ENCODE data around the gene BUB1B.
"Not testable (repeated sequence)": the region's sequence is repeated elsewhere in the genome, so short reads cannot be mapped to it uniquely, and the experiment has no call there.

The BUB1B gene

GRCh38 chr15:40118473-40118872, 42.4 kb upstream of the BUB1B start:
- H3K36me3 ChIP-seq (ENCODE audit: control insufficient read depth in 4 of 4, insufficient read depth in 4 of 4, low read length in 3 of 4): no peaks in the 10 kb centered on the region

GRCh38 chr15:40121911-40122638, 38.8 kb upstream of the BUB1B start:
- Histone ChIP-seq H3K4me3 (ENCODE audit: control insufficient read depth in 1 of 7, extremely low read depth in 1 of 7, insufficient read depth in 4 of 7, low read depth in 2 of 7, low read length in 6 of 7) (no peak overlapping the region), H3K9me3 (ENCODE audit: control extremely low read depth in 1 of 5, control insufficient read depth in 4 of 5, insufficient read depth in 2 of 5, low read depth in 1 of 5, low read length in 4 of 5) (no peaks in the 10 kb centered on the region), H3K27me3 (replicated peaks in 2 of 5; ENCODE audit: control insufficient read depth in 4 of 5, insufficient read depth in 5 of 5, low read length in 4 of 5) (peaks cover 0 to 1% (median 0%) of the 10 kb centered on the region in 5 experiments), H3K36me3 (ENCODE audit: control insufficient read depth in 4 of 4, insufficient read depth in 4 of 4, low read length in 3 of 4) (no peaks in the 10 kb centered on the region), H3K27ac (ENCODE audit: insufficient read depth in 1 of 2, low read depth in 1 of 2, low read length in 2 of 2, poor library complexity in 1 of 2, severe bottlenecking in 2 of 2) (no peak overlapping the region), H3K4me1 (ENCODE audit: control extremely low read depth in 1 of 4, control insufficient read depth in 4 of 4, insufficient read depth in 4 of 4, low read length in 3 of 4) (peaks cover 0 to 24% (median under 1%) of the 10 kb centered on the region in 4 experiments)
- WGBS (ENCODE audit: insufficient coverage): 0% methylated on average over 2 of the region's 6 CpGs
- POLR2A ChIA-PET: interaction anchor here (0.6 to 0.9 kb wide), 2 partner anchors 14 to 16 kb away, joined by 3 to 4 read pairs; no protein-coding TSS in a partner anchor
- CTCF ChIA-PET: interaction anchor here (0.9 to 1.5 kb wide), 2 partner anchors 13 to 20 kb away, joined by 3 read pairs; no protein-coding TSS in a partner anchor
- no peak for DNase-seq

More at GRCh38 chr15:40118473-40118872, 42.4 kb upstream of the BUB1B start:
- Histone ChIP-seq H3K4me1 (ENCODE audit: control extremely low read depth in 1 of 4, control insufficient read depth in 4 of 4, insufficient read depth in 4 of 4, low read length in 3 of 4) (peaks cover 0 to 45% (median 12%) of the 10 kb centered on the region in 4 experiments), H3K27ac (ENCODE audit: insufficient read depth in 1 of 2, low read depth in 1 of 2, low read length in 2 of 2, poor library complexity in 1 of 2, severe bottlenecking in 2 of 2) (no peak overlapping the region), H3K4me3 (ENCODE audit: control insufficient read depth in 1 of 7, extremely low read depth in 1 of 7, insufficient read depth in 4 of 7, low read depth in 2 of 7, low read length in 6 of 7) (no peak overlapping the region), H3K9me3 (ENCODE audit: control extremely low read depth in 1 of 5, control insufficient read depth in 4 of 5, insufficient read depth in 2 of 5, low read depth in 1 of 5, low read length in 4 of 5) (no peaks in the 10 kb centered on the region), H3K27me3 (replicated peaks in 2 of 5; ENCODE audit: control insufficient read depth in 4 of 5, insufficient read depth in 5 of 5, low read length in 4 of 5) (no peaks in the 10 kb centered on the region)
- WGBS (ENCODE audit: insufficient coverage): 87% methylated on average over 2 of the region's 3 CpGs
- POLR2A ChIA-PET: interaction anchor here (0.7 kb wide), 1 partner anchor 31 kb away, joined by 3 read pairs; no protein-coding TSS in a partner anchor
- DNase-seq: no peak
- CTCF ChIA-PET: no interaction called here

GRCh38 chr15:40122989-40123388, 37.9 kb upstream of the BUB1B start:
- H3K36me3 ChIP-seq (ENCODE audit: control insufficient read depth in 4 of 4, insufficient read depth in 4 of 4, low read length in 3 of 4); H3K9me3 ChIP-seq (ENCODE audit: control extremely low read depth in 1 of 5, control insufficient read depth in 4 of 5, insufficient read depth in 2 of 5, low read depth in 1 of 5, low read length in 4 of 5); DNase-seq; H3K27me3 ChIP-seq (replicated peaks in 2 of 5; ENCODE audit: control insufficient read depth in 4 of 5, insufficient read depth in 5 of 5, low read length in 4 of 5); CTCF ChIA-PET; H3K4me3 ChIP-seq (ENCODE audit: control insufficient read depth in 1 of 7, extremely low read depth in 1 of 7, insufficient read depth in 4 of 7, low read depth in 2 of 7, low read length in 6 of 7); H3K27ac ChIP-seq (ENCODE audit: insufficient read depth in 1 of 2, low read depth in 1 of 2, low read length in 2 of 2, poor library complexity in 1 of 2, severe bottlenecking in 2 of 2): not testable (repeated sequence)
- WGBS (ENCODE audit: insufficient coverage): no CpG with 5 or more reads among the region's 1 CpG
- POLR2A ChIA-PET: interaction anchor here (0.9 kb wide), 1 partner anchor 15 kb away, joined by 4 read pairs; no protein-coding TSS in a partner anchor
- peaks cover 0 to 20% (median under 1%) of the 10 kb centered on the region in 4 experiments for H3K4me1 ChIP-seq (ENCODE audit: control extremely low read depth in 1 of 4, control insufficient read depth in 4 of 4, insufficient read depth in 4 of 4, low read length in 3 of 4)

- POLR2A ChIA-PET; H3K4me3 ChIP-seq (ENCODE audit: control insufficient read depth in 1 of 7, extremely low read depth in 1 of 7, insufficient read depth in 4 of 7, low read depth in 2 of 7, low read length in 6 of 7); H3K36me3 ChIP-seq (ENCODE audit: control insufficient read depth in 4 of 4, insufficient read depth in 4 of 4, low read length in 3 of 4); DNase-seq; H3K27me3 ChIP-seq (replicated peaks in 2 of 5; ENCODE audit: control insufficient read depth in 4 of 5, insufficient read depth in 5 of 5, low read length in 4 of 5); H3K9me3 ChIP-seq (ENCODE audit: control extremely low read depth in 1 of 5, control insufficient read depth in 4 of 5, insufficient read depth in 2 of 5, low read depth in 1 of 5, low read length in 4 of 5); H3K27ac ChIP-seq (ENCODE audit: insufficient read depth in 1 of 2, low read depth in 1 of 2, low read length in 2 of 2, poor library complexity in 1 of 2, severe bottlenecking in 2 of 2): not testable (repeated sequence)
- CTCF ChIA-PET: interaction anchor here (1.0 kb wide), 2 partner anchors 9 to 15 kb away, joined by 3 read pairs; partner anchors contain the start of gene BMF
- peaks cover 0 to 13% (median 0%) of the 10 kb centered on the region in 4 experiments for H3K4me1 ChIP-seq (ENCODE audit: control extremely low read depth in 1 of 4, control insufficient read depth in 4 of 4, insufficient read depth in 4 of 4, low read length in 3 of 4)
- 100% methylated on average over 2 of the region's 5 CpGs for WGBS (ENCODE audit: insufficient coverage)
Measured at GRCh38 chr15:40123863-40124262, 37.0 kb upstream of the BUB1B start.

- H3K4me3 ChIP-seq (ENCODE audit: control insufficient read depth in 1 of 7, extremely low read depth in 1 of 7, insufficient read depth in 4 of 7, low read depth in 2 of 7, low read length in 6 of 7); DNase-seq; H3K36me3 ChIP-seq (ENCODE audit: control insufficient read depth in 4 of 4, insufficient read depth in 4 of 4, low read length in 3 of 4); H3K27ac ChIP-seq (ENCODE audit: insufficient read depth in 1 of 2, low read depth in 1 of 2, low read length in 2 of 2, poor library complexity in 1 of 2, severe bottlenecking in 2 of 2); POLR2A ChIA-PET; H3K9me3 ChIP-seq (ENCODE audit: control extremely low read depth in 1 of 5, control insufficient read depth in 4 of 5, insufficient read depth in 2 of 5, low read depth in 1 of 5, low read length in 4 of 5); H3K27me3 ChIP-seq (replicated peaks in 2 of 5; ENCODE audit: control insufficient read depth in 4 of 5, insufficient read depth in 5 of 5, low read length in 4 of 5): not testable (repeated sequence)
- CTCF ChIA-PET: interaction anchor here (1.0 kb wide), 2 partner anchors 10 to 15 kb away, joined by 3 read pairs; partner anchors contain the start of gene BMF
- WGBS (ENCODE audit: insufficient coverage): 100% methylated on average over 1 of the region's 3 CpGs
- peaks cover 0 to 13% (median 0%) of the 10 kb centered on the region in 4 experiments for H3K4me1 ChIP-seq (ENCODE audit: control extremely low read depth in 1 of 4, control insufficient read depth in 4 of 4, insufficient read depth in 4 of 4, low read length in 3 of 4)
Measured at GRCh38 chr15:40124333-40124732, 36.5 kb upstream of the BUB1B start.

- POLR2A ChIA-PET: not testable (repeated sequence)
Measured at GRCh38 chr15:40124807-40125285, 36.0 kb upstream of the BUB1B start.

GRCh38 chr15:40125950-40126349, 34.9 kb upstream of the BUB1B start:
- no peak for DNase-seq
- peaks cover 0 to 3% (median 0%) of the 10 kb centered on the region in 5 experiments for H3K27me3 ChIP-seq (replicated peaks in 2 of 5; ENCODE audit: control insufficient read depth in 4 of 5, insufficient read depth in 5 of 5, low read length in 4 of 5)
- no peaks in the 10 kb centered on the region for H3K9me3 ChIP-seq (ENCODE audit: control extremely low read depth in 1 of 5, control insufficient read depth in 4 of 5, insufficient read depth in 2 of 5, low read depth in 1 of 5, low read length in 4 of 5)
- H3K4me1 ChIP-seq (ENCODE audit: control extremely low read depth in 1 of 4, control insufficient read depth in 4 of 4, insufficient read depth in 4 of 4, low read length in 3 of 4): peaks cover 0 to 13% (median 0%) of the 10 kb centered on the region in 4 experiments
- no peak overlapping the region for H3K27ac ChIP-seq (ENCODE audit: insufficient read depth in 1 of 2, low read depth in 1 of 2, low read length in 2 of 2, poor library complexity in 1 of 2, severe bottlenecking in 2 of 2)
- CTCF ChIA-PET: no interaction called here
- POLR2A ChIA-PET: no interaction called here
- H3K36me3 ChIP-seq (ENCODE audit: control insufficient read depth in 4 of 4, insufficient read depth in 4 of 4, low read length in 3 of 4): no peaks in the 10 kb centered on the region
- no peak overlapping the region for H3K4me3 ChIP-seq (ENCODE audit: control insufficient read depth in 1 of 7, extremely low read depth in 1 of 7, insufficient read depth in 4 of 7, low read depth in 2 of 7, low read length in 6 of 7)
- WGBS (ENCODE audit: insufficient coverage): 95% methylated on average over 7 of the region's 7 CpGs

More at GRCh38 chr15:40124807-40125285, 36.0 kb upstream of the BUB1B start:
- H3K4me3 ChIP-seq (ENCODE audit: control insufficient read depth in 1 of 7, extremely low read depth in 1 of 7, insufficient read depth in 4 of 7, low read depth in 2 of 7, low read length in 6 of 7); H3K9me3 ChIP-seq (ENCODE audit: control extremely low read depth in 1 of 5, control insufficient read depth in 4 of 5, insufficient read depth in 2 of 5, low read depth in 1 of 5, low read length in 4 of 5); DNase-seq; H3K27ac ChIP-seq (ENCODE audit: insufficient read depth in 1 of 2, low read depth in 1 of 2, low read length in 2 of 2, poor library complexity in 1 of 2, severe bottlenecking in 2 of 2); H3K27me3 ChIP-seq (replicated peaks in 2 of 5; ENCODE audit: control insufficient read depth in 4 of 5, insufficient read depth in 5 of 5, low read length in 4 of 5); H3K36me3 ChIP-seq (ENCODE audit: control insufficient read depth in 4 of 4, insufficient read depth in 4 of 4, low read length in 3 of 4): not testable (repeated sequence)
- H3K4me1 ChIP-seq (ENCODE audit: control extremely low read depth in 1 of 4, control insufficient read depth in 4 of 4, insufficient read depth in 4 of 4, low read length in 3 of 4): peaks cover 0 to 13% (median 0%) of the 10 kb centered on the region in 4 experiments
- CTCF ChIA-PET: interaction anchor here (1.0 kb wide), 1 partner anchor 10 kb away, joined by 3 read pairs; no protein-coding TSS in a partner anchor
- WGBS (ENCODE audit: insufficient coverage): no CpG with 5 or more reads among the region's 5 CpGs
